WTC11 (cell line): ENCODE results near the gene LZTS2. TPM values are rescaled to one million over a fixed set of nuclear protein-coding genes. Genes with fewer than 3 reads are reported as not detected.

Experiments
- ATAC-seq: fragments of 200-7000 bp; cut with Tn5 transposase; 2 replicates; pipeline ENCODE4 v1.10.0; 2021; ENCODE audit warnings: mild to moderate bottlenecking, moderate library complexity
- CTCF ChIA-PET: fragments of 300-600 bp; sonication (Branson Sonifier 250); formaldehyde crosslinking; loops from one replicate; lab custom pipeline; 2021; ENCODE audit warnings: antibody characterized with exemption; lab: Charles Lee
- POLR2A ChIA-PET: fragments of 350-600 bp; sonication (Branson Sonifier 250); formaldehyde crosslinking; loops from one replicate; lab custom pipeline; 2021; ENCODE audit warnings: antibody characterized with exemption; lab: Charles Lee
- DNase-seq: peaks from one replicate; pipeline ENCODE4 v3.0.0; 2021; ENCODE audit warnings: low spot score
- H3K27ac Mint-ChIP-seq: 2 replicates; pipeline ENCODE4 v1.8.0; 2021; ENCODE audit warnings: mixed read lengths
- H3K27me3 Mint-ChIP-seq: 2 replicates; pipeline ENCODE4 v1.8.0; 2021; ENCODE audit warnings: low read depth, mild to moderate bottlenecking, moderate library complexity, mixed read lengths
- H3K36me3 Mint-ChIP-seq: 2 replicates; pipeline ENCODE4 v1.8.0; 2021; ENCODE audit warnings: mixed read lengths
- H3K4me1 Mint-ChIP-seq: 2 replicates; pipeline ENCODE4 v1.8.0; 2022; ENCODE audit warnings: mixed read lengths
- H3K4me3 Mint-ChIP-seq: 2 replicates; pipeline ENCODE4 v1.8.0; 2021; ENCODE audit warnings: mild to moderate bottlenecking, moderate library complexity, mixed read lengths
- H3K9me3 Mint-ChIP-seq: 2 replicates; pipeline ENCODE4 v1.8.0; 2021; ENCODE audit warnings: mixed read lengths
- ARID4B ChIP-seq: sonication (generic); formaldehyde crosslinking; IDR thresholded peaks from 2 replicates; pipeline ENCODE4 v1.8.0; 2023; ENCODE audit warnings: missing genetic modification reagents, mild to moderate bottlenecking, borderline replicate concordance
- ATF2 ChIP-seq: sonication (generic); formaldehyde crosslinking; IDR thresholded peaks from 2 replicates; pipeline ENCODE4 v1.8.1; 2022; ENCODE audit warnings: low read depth, missing genetic modification reagents, borderline replicate concordance
- FOXK1 ChIP-seq: sonication (generic); formaldehyde crosslinking; IDR thresholded peaks from 2 replicates; pipeline ENCODE4 v1.8.0; 2022; ENCODE audit warnings: mild to moderate bottlenecking, moderate library complexity, missing genetic modification reagents
- HMGXB4 ChIP-seq: sonication (generic); formaldehyde crosslinking; IDR thresholded peaks from 2 replicates; pipeline ENCODE4 v1.8.1; 2023; ENCODE audit warnings: mild to moderate bottlenecking, moderate library complexity, missing genetic modification reagents
- NFATC4 ChIP-seq: fragments of 250-450 bp; sonication (Bioruptor Pico); IDR thresholded peaks from 2 replicates; pipeline ENCODE4 v1.9.0; 2021; ENCODE audit warnings: mild to moderate bottlenecking
- OVOL2 ChIP-seq: fragments of 250-450 bp; sonication (Bioruptor Pico); IDR thresholded peaks from 2 replicates; pipeline ENCODE4 v1.9.0; 2021; ENCODE audit warnings: mild to moderate bottlenecking, borderline replicate concordance
- RORB ChIP-seq: fragments of 250-450 bp; sonication (Bioruptor Pico); IDR thresholded peaks from 2 replicates; pipeline ENCODE4 v1.9.0; 2021; ENCODE audit warnings: mild to moderate bottlenecking
- SMAD4 ChIP-seq: sonication (generic); formaldehyde crosslinking; IDR thresholded peaks from 2 replicates; pipeline ENCODE4 v1.8.0; 2022; ENCODE audit warnings: mild to moderate bottlenecking, missing genetic modification reagents
- USF1 ChIP-seq: sonication (generic); formaldehyde crosslinking; IDR thresholded peaks from 2 replicates; pipeline ENCODE4 v1.8.0; 2022; ENCODE audit warnings: mild to moderate bottlenecking, missing genetic modification reagents
- ZNF232 ChIP-seq: sonication (generic); formaldehyde crosslinking; IDR thresholded peaks from 2 replicates; pipeline ENCODE4 v1.8.0; 2022; ENCODE audit warnings: mild to moderate bottlenecking, missing genetic modification reagents
- ZNF317 ChIP-seq: sonication (generic); formaldehyde crosslinking; IDR thresholded peaks from 2 replicates; pipeline ENCODE4 v1.8.1; 2023; ENCODE audit warnings: low read depth, mild to moderate bottlenecking, moderate library complexity, missing genetic modification reagents, borderline replicate concordance
- ZNF396 ChIP-seq: fragments of 250-450 bp; sonication (Bioruptor Pico); IDR thresholded peaks from 2 replicates; pipeline ENCODE4 v1.8.0; 2021; ENCODE audit warnings: mild to moderate bottlenecking, moderate library complexity, borderline replicate concordance
- ZNF532 ChIP-seq: fragments of 250-450 bp; sonication (Bioruptor Pico); IDR thresholded peaks from 2 replicates; pipeline ENCODE4 v1.9.0; 2021; ENCODE audit warnings: mild to moderate bottlenecking, borderline replicate concordance
- total RNA-seq: library from RNA; stranded (reverse); gene quantifications from 3 replicates; pipeline ENCODE4 v1.2.3, GENCODE V29; 2021

LZTS2 gene
- total RNA-seq, 1 experiment from 2014 or later: 84.6 TPM

GRCh38 chr10:101043363-101043707 is 43.7 kb downstream of the LZTS2 start (continued):
- TF ChIP-seq ZNF532 (CRISPR knock-in tag) (no peak), HMGXB4 (no peak)

- TF ChIP-seq FOXK1 (CRISPR knock-in tag) (no peak), RORB (no peak), ARID4B (CRISPR knock-in tag) (no peak), ATF2 (CRISPR knock-in tag) (no peak), ZNF317 (CRISPR knock-in tag) (no peak), OVOL2 (CRISPR knock-in tag) (no peak), ZNF396 (CRISPR knock-in tag) (no peak), NFATC4 (CRISPR knock-in tag) (no peak), ZNF532 (CRISPR knock-in tag) (no peak), SMAD4 (CRISPR knock-in tag) (no peak), USF1 (no peak), ZNF232 (no peak)
- no peak overlapping the region for H3K27ac Mint-ChIP-seq
- no peak for DNase-seq
- CTCF ChIA-PET: interaction anchor here (1.4 to 7.3 kb wide), 10 partner anchors 14 to 244 kb away, joined by 3 to 124 read pairs (median 13); partner anchors contain the start of genes KAZALD1, PDZD7 and SFXN3
- no peak for ATAC-seq
- H3K4me1 Mint-ChIP-seq: peaks cover 42% of the 10 kb centered on the region
- H3K27me3 Mint-ChIP-seq: peaks cover 67% of the 10 kb centered on the region
- POLR2A ChIA-PET: interaction anchor here (1.4 to 1.9 kb wide), 2 partner anchors 17 to 28 kb away, joined by 5 to 8 read pairs; partner anchors contain the start of gene KAZALD1
- no peak overlapping the region for H3K4me3 Mint-ChIP-seq
- H3K9me3 Mint-ChIP-seq: no peaks in the 10 kb centered on the region
- H3K36me3 Mint-ChIP-seq: no peaks in the 10 kb centered on the region
Measured at GRCh38 chr10:101044117-101044516, 44.5 kb downstream of the LZTS2 start.
